Testis (tissue), 3 donors: ENCODE measurements around the gene GMDS. TPM values are rescaled to one million over a fixed set of nuclear protein-coding genes. Genes with fewer than 3 reads are reported as not detected.

Experiments
- DNase-seq: peaks from one replicate; pipeline ENCODE4 v3.0.0-alpha.2; 2019
- H3K27ac ChIP-seq, 2 donors: fragments of 200-600 bp; sonication (generic); one replicate each; pipeline ENCODE4 v1.5.1; 2019
- H3K27me3 ChIP-seq: fragments of 200-600 bp; sonication (generic); one replicate; pipeline ENCODE4 v1.5.1; 2019
- H3K36me3 ChIP-seq: fragments of 200-600 bp; sonication (generic); one replicate; pipeline ENCODE4 v1.5.1; 2017; ENCODE audit warnings: low read depth; ENCODE audit errors: missing control alignments
- H3K4me1 ChIP-seq: fragments of 200-600 bp; sonication (generic); one replicate; pipeline ENCODE4 v1.5.1; 2019
- H3K4me3 ChIP-seq, 2 donors: fragments of 200-600 bp; sonication (generic); one replicate each; pipeline ENCODE4 v1.5.1; 2017 to 2019
- H3K9me3 ChIP-seq: fragments of 200-600 bp; sonication (generic); one replicate; pipeline ENCODE4 v1.5.1; 2017
- CTCF ChIP-seq, 3 experiments: fragments of 450-650 bp in 2 of 3; fragments of 200-600 bp in 1 of 3; sonication (generic) in 1 of 3; IDR thresholded peaks; one replicate each; pipeline ENCODE4 v1.5.1; 2016 to 2019; ENCODE audit warnings: antibody characterized with exemption in 3 of 3, mild to moderate bottlenecking in 2 of 3, moderate library complexity in 1 of 3
- POLR2A ChIP-seq: fragments of 450-650 bp; IDR thresholded peaks from one replicate; pipeline ENCODE4 v1.6.1; 2017; ENCODE audit warnings: antibody characterized with exemption, mild to moderate bottlenecking, moderate library complexity
- WGBS, 2 donors: methylation state at CpG; one replicate each; pipeline ENCODE4 v1.1.5; 2018; 5-methylcytosine and 5-hydroxymethylcytosine counted together
- intact Hi-C: fragments of 100-400 bp; cut with DNase I; formaldehyde crosslinking; loops from one replicate; pipeline ENCODE4 v1.15.1; 2023; ENCODE audit warnings: low total_unique reads
- polyA plus RNA-seq: library from polyadenylated mRNA; stranded (reverse); fragments of 350-450 nt; fragmentation: Illumina TruSeq; extraction: RNeasy Lipid Tissue Mini Kit (QIAGEN cat#74804); gene quantifications from one replicate; pipeline ENCODE4 v1.2.3, GENCODE V29; 2014; ENCODE audit warnings: low read depth, low replicate concordance; ENCODE audit not compliant: insufficient read depth
- total RNA-seq, 2 donors: library from RNA; depleted of rRNA; stranded (reverse); fragments of >200 nt; gene quantifications; one replicate each; pipeline ENCODE4 v1.2.3, GENCODE V29; 2016

Gene GMDS
- total and polyA plus RNA-seq, 3 donors from 2014 or later = 19.6 to 31.1 (median 22.2) TPM

- DNase-seq = no peak
- H3K4me1 ChIP-seq = peaks cover 3% of the 10 kb centered on the region
- no peaks in the 10 kb centered on the region for H3K9me3 ChIP-seq
- TF ChIP-seq CTCF (IDR thresholded peaks at IDR 0.05) = no peak
- TF ChIP-seq POLR2A = no peak
- H3K36me3 ChIP-seq = no peaks in the 10 kb centered on the region
- no peak overlapping the region for H3K27ac ChIP-seq
- 79 to 86% methylated on average over 7 of the region's 7 CpGs for WGBS, 2 donors
- H3K27me3 ChIP-seq = no peaks in the 10 kb centered on the region
- intact Hi-C loops = no loop called here
- H3K4me3 ChIP-seq = no peak overlapping the region
Measured at GRCh38 chr6:2133716-2134310, 111.6 kb downstream of the GMDS start.

GRCh38 chr6:2132916-2133315, 112.5 kb downstream of the GMDS start:
- no peaks in the 10 kb centered on the region for H3K9me3 ChIP-seq
- no peak overlapping the region for H3K27ac ChIP-seq
- DNase-seq = no peak
- WGBS, 2 donors = 64 to 74% methylated on average over 1 of the region's 1 CpG
- H3K4me1 ChIP-seq = peaks cover 3% of the 10 kb centered on the region
- TF ChIP-seq CTCF (IDR thresholded peaks at IDR 0.05) (no peak), POLR2A (no peak)
- no peaks in the 10 kb centered on the region for H3K36me3 ChIP-seq
- intact Hi-C loops = no loop called here
- no peaks in the 10 kb centered on the region for H3K27me3 ChIP-seq
- H3K4me3 ChIP-seq = no peak overlapping the region

GRCh38 chr6:2132416-2132815, 113.0 kb downstream of the GMDS start:
- TF ChIP-seq CTCF (IDR thresholded peaks at IDR 0.05) (no peak), POLR2A (no peak)
- Histone ChIP-seq H3K9me3 (no peaks in the 10 kb centered on the region), H3K36me3 (no peaks in the 10 kb centered on the region), H3K27ac (no peak overlapping the region), H3K27me3 (no peaks in the 10 kb centered on the region), H3K4me3 (no peak overlapping the region), H3K4me1 (peaks cover 3% of the 10 kb centered on the region)
- no peak for DNase-seq
- intact Hi-C loops = no loop called here
- WGBS, 2 donors = 67 to 72% methylated on average over 2 of the region's 2 CpGs

- no peaks in the 10 kb centered on the region for H3K36me3 ChIP-seq
- intact Hi-C loops = no loop called here
- TF ChIP-seq CTCF (IDR thresholded peaks at IDR 0.05) = no peak
- no peak for TF ChIP-seq POLR2A
- 73 to 80% methylated on average over 7 of the region's 7 CpGs for WGBS, 2 donors
- peaks cover 3% of the 10 kb centered on the region for H3K4me1 ChIP-seq
- no peaks in the 10 kb centered on the region for H3K9me3 ChIP-seq
- no peaks in the 10 kb centered on the region for H3K27me3 ChIP-seq
- DNase-seq = no peak
- no peak overlapping the region for H3K4me3 ChIP-seq
- no peak overlapping the region for H3K27ac ChIP-seq
Measured at GRCh38 chr6:2129182-2129621, 116.2 kb downstream of the GMDS start.

- Histone ChIP-seq H3K4me3 (no peak overlapping the region), H3K27ac (peak overlapping the region in 1 of 2 donors; percentile 39), H3K9me3 (no peaks in the 10 kb centered on the region), H3K36me3 (no peaks in the 10 kb centered on the region), H3K27me3 (no peaks in the 10 kb centered on the region), H3K4me1 (no peaks in the 10 kb centered on the region)
- intact Hi-C loops = no loop called here
- no peak for TF ChIP-seq POLR2A
- TF ChIP-seq CTCF (IDR thresholded peaks at IDR 0.05) = no peak
- DNase-seq = peak; percentile 38
- 48 to 58% methylated on average over 12 of the region's 12 CpGs for WGBS, 2 donors
Measured at GRCh38 chr6:2127484-2127911, 117.9 kb downstream of the GMDS start.
